Subcutaneous abdominal adipose tissue (tissue), 5 donors: Measurements from ENCODE around the gene CHRNA5.

Experiments used
- H3K27ac ChIP-seq: one replicate; pipeline ENCODE4 v1.7.0; 2013; ENCODE audit warnings: low read depth, mild to moderate bottlenecking, inconsistent platforms, low read length, moderate library complexity
- H3K27me3 ChIP-seq, 5 donors: one replicate each; pipeline ENCODE4 v1.7.0; 2013; ENCODE audit warnings: low read length in 5 of 5, inconsistent platforms in 1 of 5; ENCODE audit not compliant: control insufficient read depth in 5 of 5, insufficient read depth in 4 of 5
- H3K36me3 ChIP-seq, 5 donors: one replicate each; pipeline ENCODE4 v1.7.0; 2013; ENCODE audit warnings: low read length in 5 of 5; ENCODE audit not compliant: control insufficient read depth in 5 of 5, insufficient read depth in 5 of 5
- H3K4me1 ChIP-seq, 5 donors: one replicate each; pipeline ENCODE4 v1.7.0; 2013; ENCODE audit warnings: low read length in 5 of 5, mild to moderate bottlenecking in 3 of 5, moderate library complexity in 1 of 5; ENCODE audit not compliant: control insufficient read depth in 5 of 5, insufficient read depth in 5 of 5
- H3K4me3 ChIP-seq, 5 donors: one replicate each; pipeline ENCODE4 v1.7.0; 2013; ENCODE audit warnings: low read length in 5 of 5, low read depth in 1 of 5
- H3K9ac ChIP-seq, 5 donors: one replicate each; pipeline ENCODE4 v1.7.0; 2013; ENCODE audit warnings: low read length in 5 of 5, mild to moderate bottlenecking in 4 of 5, moderate library complexity in 3 of 5
- H3K9me3 ChIP-seq, 5 donors: one replicate each; pipeline ENCODE4 v1.7.0; 2013; ENCODE audit warnings: low read length in 5 of 5; ENCODE audit not compliant: control insufficient read depth in 5 of 5
- donor health status: healthy.
- donor health status: healthy.
- donor health status: healthy.
- donor health status: healthy.
- donor health status: healthy.

The CHRNA5 gene

DNA sequence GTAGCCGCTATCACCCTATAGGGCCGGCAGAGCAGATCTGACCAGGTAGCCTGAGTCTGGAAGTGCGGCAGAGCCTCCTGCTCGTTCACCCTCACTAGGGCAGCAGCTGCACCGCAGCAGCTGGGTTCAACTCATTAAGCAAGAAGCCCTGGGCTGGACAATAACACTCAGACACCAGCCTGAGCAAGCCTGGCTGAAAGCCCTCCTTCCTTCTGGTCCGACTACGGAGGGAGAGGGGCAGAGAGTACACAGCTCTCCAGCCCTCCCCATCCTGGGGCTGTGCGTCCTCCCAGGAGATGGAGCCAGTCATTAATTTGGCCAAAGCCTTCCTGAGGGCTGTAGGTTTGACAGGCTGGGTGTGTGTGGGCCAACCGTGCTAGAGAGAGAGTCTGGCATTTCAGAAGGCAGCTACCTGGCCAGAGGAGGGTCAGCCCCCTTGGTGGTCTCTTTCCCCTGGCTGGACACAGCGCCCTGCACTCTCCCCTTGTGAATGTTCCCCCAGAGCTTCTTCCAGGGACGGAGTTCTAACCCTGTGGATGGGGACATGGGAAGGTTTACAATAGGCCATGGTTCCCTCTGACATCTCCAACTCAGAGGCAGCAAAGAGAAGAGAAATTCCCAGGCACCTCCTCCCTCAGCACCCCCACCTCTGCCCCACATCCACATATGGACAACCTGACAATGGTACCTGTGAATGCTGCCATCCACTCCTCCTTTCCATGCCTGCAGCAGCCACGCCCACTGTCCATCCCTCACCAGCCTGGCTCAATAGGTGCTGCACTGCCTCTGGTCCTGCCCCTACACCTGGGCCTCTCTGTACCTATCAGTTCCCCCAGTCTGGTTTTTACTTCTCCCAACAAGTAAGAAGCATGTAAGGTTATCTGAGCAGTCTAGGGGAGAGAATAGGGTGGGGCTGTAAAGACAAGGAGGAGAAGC lies 69.2 kb downstream of the CHRNA5 start:
- peaks cover 4 to 5% (median 5%) of the 10 kb centered on the region in 5 donors for H3K27me3 ChIP-seq
- H3K4me3 ChIP-seq = no peak overlapping the region
- no peaks in the 10 kb centered on the region for H3K36me3 ChIP-seq
- H3K4me1 ChIP-seq = no peaks in the 10 kb centered on the region
- no peak overlapping the region for H3K27ac ChIP-seq
- peaks cover 10 to 18% (median 13%) of the 10 kb centered on the region in 5 donors for H3K9me3 ChIP-seq
- no peak overlapping the region for H3K9ac ChIP-seq

DNA sequence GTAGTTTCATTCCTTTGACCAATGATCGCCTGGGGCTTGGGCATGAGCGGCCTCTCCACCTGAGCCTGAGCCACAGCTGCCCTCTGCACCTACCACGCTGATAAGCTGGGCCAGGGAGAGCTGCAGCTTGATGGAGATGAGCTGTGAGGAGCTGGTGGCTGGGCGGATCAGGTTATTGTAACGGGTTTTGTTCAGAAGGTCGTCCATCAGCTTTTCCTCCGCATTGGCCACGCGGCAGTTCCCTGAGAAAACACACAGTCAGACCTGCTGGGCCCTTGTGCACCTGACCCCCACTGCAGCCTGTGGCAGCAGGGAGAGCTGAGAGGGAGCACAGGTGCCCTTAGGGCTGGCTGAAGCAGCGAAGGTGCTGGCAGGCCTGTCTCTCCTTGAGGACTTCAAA lies 70.0 kb downstream of the CHRNA5 start:
- Histone ChIP-seq H3K9me3 (peaks cover 10 to 18% (median 13%) of the 10 kb centered on the region in 5 donors), H3K4me1 (peaks cover 0 to under 1% (median under 1%) of the 10 kb centered on the region in 5 donors), H3K27ac (no peak overlapping the region), H3K9ac (no peak overlapping the region), H3K36me3 (no peaks in the 10 kb centered on the region), H3K4me3 (no peak overlapping the region), H3K27me3 (peaks cover 5 to 12% (median 11%) of the 10 kb centered on the region in 5 donors)

DNA sequence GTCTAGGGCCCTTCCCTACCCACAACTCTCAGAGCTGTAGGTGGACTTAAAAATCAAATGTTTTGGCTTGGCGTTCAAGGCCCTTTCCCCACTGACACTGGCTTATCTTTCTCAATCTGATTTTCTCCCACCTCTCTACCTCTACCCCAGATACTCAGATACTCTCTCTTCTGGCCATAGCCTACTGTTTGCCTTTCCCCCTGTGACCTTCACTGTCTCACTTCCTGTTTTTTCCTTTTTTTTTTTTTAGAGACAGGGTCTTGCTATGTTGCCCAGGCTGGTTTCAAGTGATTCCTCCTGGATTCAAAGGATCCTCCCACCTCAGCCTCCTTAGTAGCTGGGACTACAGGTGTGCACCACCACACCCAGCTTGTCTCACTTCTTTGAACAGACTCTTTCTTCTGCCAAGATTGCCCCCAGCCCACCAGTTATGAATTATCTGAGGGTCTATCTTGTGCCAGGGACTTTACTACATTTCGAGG lies 71.1 kb downstream of the CHRNA5 start:
- Histone ChIP-seq H3K36me3 (no peaks in the 10 kb centered on the region), H3K27ac (no peak overlapping the region), H3K4me3 (no peak overlapping the region)

DNA sequence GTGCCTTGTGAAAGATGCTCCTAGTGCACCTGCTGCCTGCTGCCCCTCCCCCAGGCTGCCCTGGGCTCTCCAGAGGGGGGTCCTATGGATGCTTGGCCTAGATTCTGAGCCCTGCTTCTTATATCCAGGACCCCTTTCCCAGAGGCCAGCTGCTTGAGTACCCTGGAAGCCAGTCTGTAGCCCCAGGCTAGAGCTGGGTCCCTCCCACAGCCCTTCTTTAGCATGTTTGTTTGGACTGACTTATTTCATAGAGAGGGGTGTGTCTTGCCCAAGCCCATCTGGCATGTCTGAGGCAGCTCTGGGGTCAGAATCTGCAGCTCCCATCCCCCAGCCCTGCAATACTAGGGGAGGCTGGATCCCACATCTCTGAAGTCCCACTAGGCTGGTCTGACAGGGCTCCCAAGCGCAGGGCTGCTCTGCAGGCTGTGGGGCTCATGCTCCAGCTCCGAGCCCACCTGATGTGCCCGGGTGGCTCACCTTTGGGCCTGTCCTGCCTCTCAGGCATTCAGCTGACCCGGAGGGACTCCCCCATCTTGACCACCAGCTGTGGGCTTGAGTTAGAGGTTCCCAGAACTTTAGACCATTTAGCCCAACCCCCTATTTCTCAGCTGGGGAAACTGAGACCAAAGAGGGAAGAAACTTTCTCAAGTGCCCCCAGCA lies 72.6 kb downstream of the CHRNA5 start:
- Histone ChIP-seq H3K27ac (no peak overlapping the region), H3K9me3 (peaks cover 7 to 16% (median 10%) of the 10 kb centered on the region in 5 donors), H3K36me3 (no peaks in the 10 kb centered on the region), H3K27me3 (peaks cover 10 to 25% (median 22%) of the 10 kb centered on the region in 5 donors), H3K4me1 (peaks cover 0 to 12% (median 11%) of the 10 kb centered on the region in 5 donors), H3K4me3 (no peak overlapping the region), H3K9ac (no peak overlapping the region)

More for the DNA sequence above, 71.1 kb downstream of the CHRNA5 start:
- no peak overlapping the region for H3K9ac ChIP-seq
- H3K27me3 ChIP-seq = peaks cover 10 to 20% (median 18%) of the 10 kb centered on the region in 5 donors
- peaks cover 0 to 12% (median 11%) of the 10 kb centered on the region in 5 donors for H3K4me1 ChIP-seq
- H3K9me3 ChIP-seq = peaks cover 10 to 18% (median 13%) of the 10 kb centered on the region in 5 donors

DNA sequence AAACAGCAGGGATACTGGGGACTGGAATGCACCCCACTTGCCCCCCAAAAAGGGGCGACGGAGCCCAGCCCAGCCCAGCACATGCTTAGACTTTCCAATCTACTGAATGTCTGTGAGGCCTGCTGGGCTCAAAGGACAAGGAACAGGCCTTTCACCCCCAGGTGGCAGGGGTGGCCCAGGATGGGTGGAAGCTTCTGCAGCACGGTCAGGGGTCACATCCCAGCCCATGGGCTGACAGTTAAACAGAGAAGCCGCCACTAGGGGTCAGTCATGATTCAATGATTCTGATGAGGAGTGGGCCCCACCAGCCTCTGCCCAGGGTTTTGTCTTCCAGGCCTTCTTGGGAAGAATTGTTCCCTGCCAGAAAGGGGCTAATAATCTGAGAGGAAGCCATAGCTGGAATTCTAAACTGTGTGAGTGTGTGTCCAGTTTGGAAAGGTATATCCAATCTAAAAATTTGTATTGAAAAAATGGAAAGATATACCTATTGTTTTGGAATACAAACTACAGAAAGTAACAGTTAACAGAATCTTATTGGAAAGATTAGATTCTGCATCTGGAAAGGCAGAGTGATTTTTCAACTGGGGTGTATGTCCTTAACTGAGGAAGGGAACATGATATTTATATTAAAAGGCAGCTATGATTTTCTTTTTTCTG lies 73.5 kb downstream of the CHRNA5 start:
- H3K36me3 ChIP-seq = no peaks in the 10 kb centered on the region
- H3K27ac ChIP-seq = no peak overlapping the region
- H3K9me3 ChIP-seq = peaks cover 0 to 7% (median under 1%) of the 10 kb centered on the region in 5 donors
- H3K9ac ChIP-seq = no peak overlapping the region
- H3K4me1 ChIP-seq = peaks cover 0 to 12% (median 11%) of the 10 kb centered on the region in 5 donors
- H3K4me3 ChIP-seq = no peak overlapping the region
- peaks cover 10 to 25% (median 18%) of the 10 kb centered on the region in 5 donors for H3K27me3 ChIP-seq

DNA sequence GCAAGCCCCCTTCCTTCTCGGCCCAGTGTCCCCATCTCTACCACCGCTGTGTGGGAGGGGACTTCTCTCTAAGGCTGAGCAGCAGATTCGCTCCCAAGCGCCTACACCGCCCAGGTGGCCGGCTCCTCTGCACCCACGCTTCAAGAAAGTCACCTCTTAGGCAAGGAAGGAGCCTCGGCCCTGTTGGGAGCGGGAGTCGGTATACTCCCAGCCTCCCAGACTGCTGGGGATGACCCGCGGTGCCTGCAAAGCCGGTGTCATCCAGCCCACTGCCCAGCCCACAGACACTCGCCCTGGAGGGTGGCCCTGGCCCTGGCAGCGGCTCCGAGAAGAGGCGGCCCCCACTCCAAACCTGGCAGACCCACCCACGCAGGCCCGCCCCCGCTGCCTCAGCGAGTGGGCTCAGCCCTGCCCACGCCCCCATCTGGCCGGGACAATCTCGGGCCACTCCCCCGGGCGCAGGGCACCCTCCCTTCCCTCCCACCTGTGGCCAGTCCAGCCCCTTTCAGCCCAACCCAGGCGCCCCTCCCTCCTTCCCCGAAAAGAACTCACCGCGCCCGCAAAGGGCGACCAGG lies 75.3 kb downstream of the CHRNA5 start:
- H3K27ac ChIP-seq = no peak overlapping the region
- peak overlapping the region in 4 of 5 donors; percentile 22 to 51 (median 30) for H3K4me3 ChIP-seq
- peaks cover 5 to 25% (median 18%) of the 10 kb centered on the region in 5 donors for H3K27me3 ChIP-seq
- no peaks in the 10 kb centered on the region for H3K36me3 ChIP-seq
- H3K9me3 ChIP-seq = no peaks in the 10 kb centered on the region
- H3K4me1 ChIP-seq = peaks cover 0 to 12% (median 11%) of the 10 kb centered on the region in 5 donors
- H3K9ac ChIP-seq = peak overlapping the region in 1 of 5 donors; percentile 32

DNA sequence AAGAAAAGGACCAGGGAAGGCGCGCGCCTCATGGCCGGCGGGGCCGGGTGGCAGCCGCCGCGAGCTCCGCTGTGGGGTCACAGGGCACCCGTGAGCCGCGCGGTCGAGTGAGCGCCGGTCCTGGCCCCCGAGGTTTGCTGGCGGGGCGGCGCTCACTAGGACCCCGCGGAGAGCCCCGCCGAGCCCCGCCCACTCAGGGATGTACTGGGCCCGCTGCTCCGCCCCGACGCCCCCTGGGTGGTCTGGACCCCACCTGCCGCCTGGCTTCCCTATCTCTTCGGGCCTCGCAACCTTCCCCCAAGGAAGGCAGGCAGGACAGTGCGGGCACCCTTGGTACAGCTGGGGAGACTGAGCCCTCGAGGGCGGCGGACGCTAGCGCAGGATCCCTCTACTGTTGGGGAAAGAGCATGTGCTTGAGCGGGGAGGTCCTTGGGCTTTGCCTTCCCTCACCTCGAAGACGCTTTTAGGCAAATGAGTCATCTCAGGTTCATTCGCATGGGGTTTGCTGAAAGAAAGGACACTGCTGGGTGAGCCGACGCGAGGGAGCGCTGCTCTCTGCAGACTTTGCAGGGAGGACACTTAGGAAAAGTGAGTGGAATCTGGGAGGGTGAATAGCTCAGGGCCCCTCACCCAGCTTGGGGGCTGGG lies 75.9 kb downstream of the CHRNA5 start, which contains the start of gene CHRNB4:
Gene CHRNB4, minus strand, starts transcription at position 109 of the 647 bp plus-strand sequence. Its CDS starts 77 bp downstream, at position 32.
- no peaks in the 10 kb centered on the region for H3K36me3 ChIP-seq
- peaks cover 0 to 12% (median 11%) of the 10 kb centered on the region in 5 donors for H3K4me1 ChIP-seq
- H3K4me3 ChIP-seq = peak within 1 kb of the TSS in 4 of 5 donors; percentile 22 to 51 (median 30)
- H3K9me3 ChIP-seq = no peaks in the 10 kb centered on the region
- H3K9ac ChIP-seq = peak within 1 kb of the TSS in 1 of 5 donors; percentile 32
- H3K27me3 ChIP-seq = peaks cover 5 to 25% (median 18%) of the 10 kb centered on the region in 5 donors
- no peak within 1 kb of the TSS for H3K27ac ChIP-seq

DNA sequence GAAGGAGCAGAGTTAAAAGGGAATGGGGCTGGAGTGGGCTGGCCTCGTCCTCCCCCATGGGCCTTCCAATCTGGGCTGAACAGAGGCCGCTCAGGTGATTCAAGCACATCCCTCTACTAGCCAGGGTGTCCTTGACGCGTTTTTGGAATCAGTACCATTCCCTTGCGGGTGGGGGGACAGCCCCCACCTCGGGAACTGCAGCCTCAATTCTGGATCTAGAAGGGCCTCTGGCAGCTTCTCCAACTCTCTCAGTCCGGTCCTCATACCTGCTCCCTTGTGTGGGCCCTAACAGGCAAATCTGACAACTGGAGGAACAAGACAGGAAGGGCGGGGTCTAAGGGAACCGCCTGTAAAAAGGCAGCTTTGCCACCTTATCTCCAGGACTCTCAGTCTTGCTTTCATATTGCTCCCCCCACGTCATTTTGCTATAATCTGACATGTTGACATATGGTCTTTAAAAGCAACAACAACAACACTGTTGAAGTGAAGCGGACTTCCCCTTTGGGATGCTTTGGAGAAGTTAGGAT lies 76.5 kb downstream of the CHRNA5 start:
- H3K36me3 ChIP-seq = no peaks in the 10 kb centered on the region
- H3K27ac ChIP-seq = no peak overlapping the region
- H3K27me3 ChIP-seq = peaks cover 5 to 25% (median 18%) of the 10 kb centered on the region in 5 donors
- H3K4me3 ChIP-seq = no peak overlapping the region
- H3K9me3 ChIP-seq = no peaks in the 10 kb centered on the region
- H3K4me1 ChIP-seq = peaks cover 0 to 12% (median 11%) of the 10 kb centered on the region in 5 donors
- H3K9ac ChIP-seq = no peak overlapping the region

DNA sequence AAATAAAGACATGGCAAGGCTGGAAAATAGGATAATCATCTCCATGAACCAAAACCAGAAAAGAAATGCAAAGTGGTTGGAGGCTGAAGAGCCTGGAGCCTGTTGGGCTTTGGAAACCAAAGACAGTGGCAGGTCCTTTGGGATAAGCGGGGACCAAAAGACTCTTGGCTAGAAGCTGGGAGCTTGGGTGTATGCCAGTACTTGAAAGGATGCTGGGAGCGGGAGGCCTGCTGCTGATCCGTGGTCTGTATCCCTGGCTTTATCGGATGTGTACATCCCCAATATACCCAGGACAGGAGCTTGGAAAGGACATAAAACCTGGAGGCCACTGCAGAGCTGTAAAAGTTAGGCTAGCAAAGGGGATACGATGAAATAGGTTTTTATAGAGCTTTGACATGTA lies 77.0 kb downstream of the CHRNA5 start:
- H3K4me3 ChIP-seq = no peak overlapping the region
- H3K9ac ChIP-seq = no peak overlapping the region

More for the DNA sequence above, 77.0 kb downstream of the CHRNA5 start:
- Histone ChIP-seq H3K27me3 (peaks cover 5 to 25% (median 18%) of the 10 kb centered on the region in 5 donors), H3K27ac (no peak overlapping the region), H3K9me3 (no peaks in the 10 kb centered on the region), H3K36me3 (no peaks in the 10 kb centered on the region), H3K4me1 (peaks cover 0 to 12% (median 11%) of the 10 kb centered on the region in 5 donors)
